Measurements from ENCODE around the gene ZFC3H1. TPM values are rescaled to one million over a fixed set of nuclear protein-coding genes. Genes with fewer than 3 reads are reported as not detected.

ZFC3H1 gene, protein sequence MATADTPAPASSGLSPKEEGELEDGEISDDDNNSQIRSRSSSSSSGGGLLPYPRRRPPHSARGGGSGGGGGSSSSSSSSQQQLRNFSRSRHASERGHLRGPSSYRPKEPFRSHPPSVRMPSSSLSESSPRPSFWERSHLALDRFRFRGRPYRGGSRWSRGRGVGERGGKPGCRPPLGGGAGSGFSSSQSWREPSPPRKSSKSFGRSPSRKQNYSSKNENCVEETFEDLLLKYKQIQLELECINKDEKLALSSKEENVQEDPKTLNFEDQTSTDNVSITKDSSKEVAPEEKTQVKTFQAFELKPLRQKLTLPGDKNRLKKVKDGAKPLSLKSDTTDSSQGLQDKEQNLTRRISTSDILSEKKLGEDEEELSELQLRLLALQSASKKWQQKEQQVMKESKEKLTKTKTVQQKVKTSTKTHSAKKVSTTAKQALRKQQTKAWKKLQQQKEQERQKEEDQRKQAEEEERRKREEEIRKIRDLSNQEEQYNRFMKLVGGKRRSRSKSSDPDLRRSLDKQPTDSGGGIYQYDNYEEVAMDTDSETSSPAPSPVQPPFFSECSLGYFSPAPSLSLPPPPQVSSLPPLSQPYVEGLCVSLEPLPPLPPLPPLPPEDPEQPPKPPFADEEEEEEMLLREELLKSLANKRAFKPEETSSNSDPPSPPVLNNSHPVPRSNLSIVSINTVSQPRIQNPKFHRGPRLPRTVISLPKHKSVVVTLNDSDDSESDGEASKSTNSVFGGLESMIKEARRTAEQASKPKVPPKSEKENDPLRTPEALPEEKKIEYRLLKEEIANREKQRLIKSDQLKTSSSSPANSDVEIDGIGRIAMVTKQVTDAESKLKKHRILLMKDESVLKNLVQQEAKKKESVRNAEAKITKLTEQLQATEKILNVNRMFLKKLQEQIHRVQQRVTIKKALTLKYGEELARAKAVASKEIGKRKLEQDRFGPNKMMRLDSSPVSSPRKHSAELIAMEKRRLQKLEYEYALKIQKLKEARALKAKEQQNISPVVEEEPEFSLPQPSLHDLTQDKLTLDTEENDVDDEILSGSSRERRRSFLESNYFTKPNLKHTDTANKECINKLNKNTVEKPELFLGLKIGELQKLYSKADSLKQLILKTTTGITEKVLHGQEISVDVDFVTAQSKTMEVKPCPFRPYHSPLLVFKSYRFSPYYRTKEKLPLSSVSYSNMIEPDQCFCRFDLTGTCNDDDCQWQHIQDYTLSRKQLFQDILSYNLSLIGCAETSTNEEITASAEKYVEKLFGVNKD (N-terminal part only)
- total RNA-seq, result 22.4 and 27.0 TPM in 2 replicates

DNA sequence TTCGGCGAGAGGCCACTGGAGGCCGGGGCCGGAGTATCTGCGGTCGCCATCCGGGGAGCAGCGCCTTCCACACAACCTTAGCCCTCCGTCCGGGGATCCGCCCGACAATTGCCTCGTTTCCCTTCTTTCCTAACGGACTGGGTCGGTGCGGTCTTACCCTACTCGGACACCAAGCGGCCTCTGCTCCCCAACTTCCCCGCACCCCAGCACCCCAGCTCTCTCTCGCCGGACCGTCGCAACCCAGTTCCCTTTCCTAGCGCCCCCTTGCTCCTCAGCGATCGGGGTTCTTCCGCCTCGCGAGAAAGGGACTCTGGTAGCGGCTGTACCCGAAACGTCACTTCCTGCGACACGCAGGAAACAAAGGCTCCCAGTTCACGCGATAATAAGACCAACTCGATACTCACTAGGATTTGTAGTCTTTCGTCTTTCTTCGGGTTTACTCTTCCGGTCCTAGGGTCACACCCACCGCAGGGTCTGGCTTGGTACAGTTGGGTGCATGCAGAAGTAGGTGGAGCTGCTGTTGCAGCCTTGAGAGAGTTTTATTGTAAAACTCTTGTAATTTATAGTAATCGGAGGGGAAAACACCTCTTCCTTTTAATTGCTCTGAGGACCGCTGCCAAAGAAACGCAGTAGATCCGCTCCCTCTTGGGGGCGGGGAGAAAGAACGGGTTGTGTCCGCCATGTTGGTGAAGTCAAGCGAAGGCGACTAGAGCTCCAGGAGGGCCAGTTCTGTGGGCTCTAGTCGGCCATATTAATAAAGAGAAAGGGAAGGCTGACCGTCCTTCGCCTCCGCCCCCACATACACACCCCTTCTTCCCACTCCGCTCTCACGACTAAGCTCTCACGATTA, at the start of gene ZFC3H1, which contains the start of gene THAP2:
Gene ZFC3H1 (minus strand): TSS at position 288 of the 850 bp plus-strand sequence. CDS start 238 bp downstream, at position 50.
Gene THAP2 (plus strand): TSS at position 741 of the 850 bp plus-strand sequence. CDS start 209 bp downstream, outside the sequence.

DNA sequence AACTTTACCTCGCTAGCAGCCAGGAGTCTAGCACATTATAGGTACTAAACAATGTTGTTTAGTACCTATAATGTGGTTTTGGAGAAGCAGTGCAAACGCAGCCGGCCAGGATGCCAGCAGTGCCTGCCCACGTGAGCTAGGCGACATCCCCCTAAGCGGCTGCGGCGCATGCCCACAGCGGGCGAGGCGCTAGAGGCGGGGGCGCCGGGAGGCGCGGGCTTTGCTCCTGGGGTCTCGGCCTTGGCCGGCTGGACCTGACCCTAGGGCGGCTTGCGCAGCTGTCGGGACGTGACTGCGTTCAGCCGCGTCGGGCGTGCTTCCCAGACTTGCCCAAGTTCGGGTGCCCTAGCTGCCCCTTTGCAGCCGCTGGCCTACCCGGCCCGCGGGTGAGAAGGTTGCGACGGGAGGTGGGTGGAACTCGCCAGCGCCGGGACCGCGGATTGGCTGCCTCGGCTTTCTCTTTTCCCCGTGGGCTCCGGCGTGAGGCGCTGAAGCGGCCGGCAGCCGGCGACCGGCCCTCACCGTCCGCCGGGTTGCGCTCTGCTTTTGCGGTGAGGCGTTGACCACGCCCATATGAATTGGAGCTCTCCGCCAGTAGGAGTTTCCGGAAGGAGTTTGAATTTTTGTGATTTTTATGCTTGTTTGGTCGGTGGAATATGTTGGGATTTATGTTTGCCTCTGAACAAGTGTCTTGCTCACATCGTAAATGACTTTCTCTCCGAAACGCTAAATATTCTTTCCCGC, 22.4 kb upstream of the ZFC3H1 start, which contains the start of gene TMEM19:
Gene TMEM19 (plus strand): TSS at position 169 of the 744 bp plus-strand sequence. CDS start 599 bp downstream, outside the sequence.

Small RNA genes within 50 kb of the gene (small RNA-seq; reads per million reads assigned to genes)
- not detected for gene RF00560

Other genes with a start within 250 kb of the ZFC3H1 start
- gene LGR5, start 224.1 kb downstream of the ZFC3H1 start, total RNA-seq, result not detected in 2 replicates
- 2.5 and 2.9 TPM in 2 replicates for gene THAP2, start 453 bp upstream of the ZFC3H1 start, total RNA-seq
- 17.8 and 23.1 TPM in 2 replicates for gene TMEM19, start 22.2 kb upstream of the ZFC3H1 start, total RNA-seq
- gene RAB21, start 91.0 kb upstream of the ZFC3H1 start, total RNA-seq, result 7.7 and 9.8 TPM in 2 replicates
- 14.7 and 16.2 TPM in 2 replicates for gene TBC1D15, start 175.9 kb upstream of the ZFC3H1 start, total RNA-seq